IMR-90 (cell line): ENCODE data around the gene XPC.

Source experiments
- BHLHE40 ChIP-seq: fragments of 150-350 bp; IDR thresholded peaks from 2 replicates; pipeline ENCODE4 v1.6.1; 2016; ENCODE audit warnings: mild to moderate bottlenecking, low read depth, low read length
- CEBPB ChIP-seq: IDR thresholded peaks from 2 replicates; pipeline ENCODE4 v1.6.1; 2012; ENCODE audit warnings: low read depth, low read length, improper control_type of control experiment
- FOS ChIP-seq: fragments of 150-350 bp; IDR thresholded peaks from 2 replicates; pipeline ENCODE4 v1.6.1; 2016; ENCODE audit warnings: low read depth, low read length
- MAFK ChIP-seq: IDR thresholded peaks from 2 replicates; pipeline ENCODE4 v1.6.1; 2012; ENCODE audit warnings: low read depth, low read length, improper control_type of control experiment
- MAZ ChIP-seq: IDR thresholded peaks from 2 replicates; pipeline ENCODE4 v1.6.1; 2012; ENCODE audit warnings: low read depth, mild to moderate bottlenecking, low read length, improper control_type of control experiment, moderate library complexity, borderline replicate concordance
- MXI1 ChIP-seq: IDR thresholded peaks from 2 replicates; pipeline ENCODE4 v1.6.1; 2012; ENCODE audit warnings: low read depth, mild to moderate bottlenecking, low read length, moderate library complexity, borderline replicate concordance
- POLR2A ChIP-seq: IDR thresholded peaks from 2 replicates; pipeline ENCODE4 v1.6.1; 2012; ENCODE audit warnings: mild to moderate bottlenecking, low read depth, low read length
- RAD21 ChIP-seq: IDR thresholded peaks from 2 replicates; pipeline ENCODE4 v1.6.1; 2012; ENCODE audit warnings: low read length, improper control_type of control experiment
- RCOR1 ChIP-seq: IDR thresholded peaks from 2 replicates; pipeline ENCODE4 v1.6.1; 2012; ENCODE audit warnings: mild to moderate bottlenecking, low read length, improper control_type of control experiment; ENCODE audit not compliant: insufficient replicate concordance
- TF ChIP-seq, protein P1 (sequence below): conservative IDR thresholded peaks from 2 replicates; pipeline ENCODE4 v1.5.1; 2012; ENCODE audit warnings: mild to moderate bottlenecking, low read depth, low read length, improper control_type of control experiment
- TF ChIP-seq, protein P2 (sequence below): fragments of 150-350 bp; IDR thresholded peaks from 2 replicates; pipeline ENCODE4 v1.6.1; 2016; ENCODE audit warnings: low read depth, mild to moderate bottlenecking, low read length, moderate library complexity, borderline replicate concordance

DNA sequence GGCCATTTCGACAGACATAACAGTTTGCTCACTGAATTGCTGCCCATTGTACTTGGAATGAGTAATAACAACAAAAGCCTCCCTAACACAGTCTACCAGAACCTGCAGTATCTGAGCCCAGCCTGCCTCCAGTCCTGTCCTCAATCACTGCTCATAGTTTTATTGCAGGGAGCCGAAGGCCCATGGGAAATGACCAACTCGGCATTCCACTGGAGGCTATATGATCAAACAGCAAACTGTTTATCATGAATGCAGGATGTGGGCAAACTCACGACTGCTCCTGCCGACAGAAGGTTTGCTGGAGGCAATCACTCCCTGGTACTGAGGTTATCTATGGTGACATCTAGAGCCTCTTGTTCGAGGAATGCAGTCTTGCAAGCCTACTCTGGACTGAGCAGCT lies 46.5 kb upstream of the XPC start:
- TF ChIP-seq, protein P1, sequence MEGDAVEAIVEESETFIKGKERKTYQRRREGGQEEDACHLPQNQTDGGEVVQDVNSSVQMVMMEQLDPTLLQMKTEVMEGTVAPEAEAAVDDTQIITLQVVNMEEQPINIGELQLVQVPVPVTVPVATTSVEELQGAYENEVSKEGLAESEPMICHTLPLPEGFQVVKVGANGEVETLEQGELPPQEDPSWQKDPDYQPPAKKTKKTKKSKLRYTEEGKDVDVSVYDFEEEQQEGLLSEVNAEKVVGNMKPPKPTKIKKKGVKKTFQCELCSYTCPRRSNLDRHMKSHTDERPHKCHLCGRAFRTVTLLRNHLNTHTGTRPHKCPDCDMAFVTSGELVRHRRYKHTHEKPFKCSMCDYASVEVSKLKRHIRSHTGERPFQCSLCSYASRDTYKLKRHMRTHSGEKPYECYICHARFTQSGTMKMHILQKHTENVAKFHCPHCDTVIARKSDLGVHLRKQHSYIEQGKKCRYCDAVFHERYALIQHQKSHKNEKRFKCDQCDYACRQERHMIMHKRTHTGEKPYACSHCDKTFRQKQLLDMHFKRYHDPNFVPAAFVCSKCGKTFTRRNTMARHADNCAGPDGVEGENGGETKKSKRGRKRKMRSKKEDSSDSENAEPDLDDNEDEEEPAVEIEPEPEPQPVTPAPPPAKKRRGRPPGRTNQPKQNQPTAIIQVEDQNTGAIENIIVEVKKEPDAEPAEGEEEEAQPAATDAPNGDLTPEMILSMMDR, result no peak
- no peak for TF ChIP-seq CEBPB
- no peak for TF ChIP-seq RAD21
- no peak for TF ChIP-seq MAZ
- TF ChIP-seq, protein P2, sequence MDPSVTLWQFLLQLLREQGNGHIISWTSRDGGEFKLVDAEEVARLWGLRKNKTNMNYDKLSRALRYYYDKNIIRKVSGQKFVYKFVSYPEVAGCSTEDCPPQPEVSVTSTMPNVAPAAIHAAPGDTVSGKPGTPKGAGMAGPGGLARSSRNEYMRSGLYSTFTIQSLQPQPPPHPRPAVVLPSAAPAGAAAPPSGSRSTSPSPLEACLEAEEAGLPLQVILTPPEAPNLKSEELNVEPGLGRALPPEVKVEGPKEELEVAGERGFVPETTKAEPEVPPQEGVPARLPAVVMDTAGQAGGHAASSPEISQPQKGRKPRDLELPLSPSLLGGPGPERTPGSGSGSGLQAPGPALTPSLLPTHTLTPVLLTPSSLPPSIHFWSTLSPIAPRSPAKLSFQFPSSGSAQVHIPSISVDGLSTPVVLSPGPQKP, result no peak
- TF ChIP-seq MXI1, result no peak
- TF ChIP-seq RCOR1, result no peak
- TF ChIP-seq MAFK, result no peak
- TF ChIP-seq POLR2A, result no peak
- no peak for TF ChIP-seq BHLHE40
- no peak for TF ChIP-seq FOS
